Measurements from ENCODE around the gene CCT2. TPM values are rescaled to one million over a fixed set of nuclear protein-coding genes. Genes with fewer than 3 reads are reported as not detected.
A peak's percentile ranks its signal among the peaks of the same experiment; 100 is the strongest.

The CCT2 gene
- total RNA-seq, 2 donors from 2014 or later: 68.2 to 71.1 TPM

GRCh38 chr12:69546693-69547438 lies 38.4 kb upstream of the CCT2 start:
- DNase-seq (no peak), ATAC-seq (no peak)
- 89 to 94% methylated on average over 7 of the region's 7 CpGs for WGBS, 2 donors
- Histone ChIP-seq H3K9me3 (no peaks in the 10 kb centered on the region), H3K4me3 (no peak overlapping the region), H3K27me3 (no peaks in the 10 kb centered on the region), H3K27ac (no peak overlapping the region), H3K36me3 (replicated peaks in 1 of 2; ENCODE audit: insufficient read depth in 1 of 2, low read depth in 2 of 2) (no peaks in the 10 kb centered on the region), H3K4me1 (no peaks in the 10 kb centered on the region)
- no peak for TF ChIP-seq POLR2A (IDR thresholded peaks at IDR 0.05)
- TF ChIP-seq CTCF (IDR thresholded peaks at IDR 0.05): no peak
- intact Hi-C loops (cut with DNase I): no loop called here

- intact Hi-C loops (cut with DNase I): no loop called here
- ATAC-seq: no peak
- Histone ChIP-seq H3K9me3 (no peaks in the 10 kb centered on the region), H3K27ac (no peak overlapping the region), H3K4me3 (no peak overlapping the region), H3K36me3 (replicated peaks in 1 of 2; ENCODE audit: insufficient read depth in 1 of 2, low read depth in 2 of 2) (no peaks in the 10 kb centered on the region), H3K4me1 (peaks cover 3% of the 10 kb centered on the region), H3K27me3 (no peaks in the 10 kb centered on the region)
- TF ChIP-seq CTCF (IDR thresholded peaks at IDR 0.05) (no peak), POLR2A (IDR thresholded peaks at IDR 0.05) (no peak)
- DNase-seq: no peak
Observed at GRCh38 chr12:69548687-69549086, 36.6 kb upstream of the CCT2 start.

GRCh38 chr12:69550569-69551350 lies 34.5 kb upstream of the CCT2 start:
- intact Hi-C loops (cut with DNase I): no loop called here
- Histone ChIP-seq H3K9me3 (no peaks in the 10 kb centered on the region), H3K36me3 (replicated peaks in 1 of 2; ENCODE audit: insufficient read depth in 1 of 2, low read depth in 2 of 2) (no peaks in the 10 kb centered on the region), H3K27ac (no peak overlapping the region), H3K27me3 (no peaks in the 10 kb centered on the region), H3K4me3 (no peak overlapping the region), H3K4me1 (peaks cover 9% of the 10 kb centered on the region)
- WGBS, 2 donors: 90 to 95% methylated on average over 8 of the region's 8 CpGs
- TF ChIP-seq POLR2A (IDR thresholded peaks at IDR 0.05) (no peak), CTCF (IDR thresholded peaks at IDR 0.05) (no peak)
- ATAC-seq (no peak), DNase-seq (no peak)

- no peak overlapping the region for H3K4me3 ChIP-seq
- no peaks in the 10 kb centered on the region for H3K36me3 ChIP-seq (replicated peaks in 1 of 2; ENCODE audit: insufficient read depth in 1 of 2, low read depth in 2 of 2)
- H3K9me3 ChIP-seq: no peaks in the 10 kb centered on the region
- peaks cover 9% of the 10 kb centered on the region for H3K4me1 ChIP-seq
- peak overlapping the region in 1 of 4 donors; percentile 19 for H3K27ac ChIP-seq
- ATAC-seq: peak; percentile 53
- no peaks in the 10 kb centered on the region for H3K27me3 ChIP-seq
- DNase-seq: peak in 3 of 4 donors; percentile 20 to 34 (median 29)
- intact Hi-C loops (cut with DNase I): no loop called here
- 50 to 51% methylated on average over 2 of the region's 2 CpGs for WGBS, 2 donors
- no peak for TF ChIP-seq CTCF (IDR thresholded peaks at IDR 0.05)
- no peak for TF ChIP-seq POLR2A (IDR thresholded peaks at IDR 0.05)
Observed at GRCh38 chr12:69553628-69554248, 31.5 kb upstream of the CCT2 start.
